ENCODE data around the gene MIA3. TPM values are rescaled to one million over a fixed set of nuclear protein-coding genes. Genes with fewer than 3 reads are reported as not detected.
A peak's percentile ranks its signal among the peaks of the same experiment; 100 is the strongest.

Gene MIA3
- polyA plus RNA-seq, 1 of the 3 experiments (the other 2 are of a cell fraction) = 51.4 TPM

GRCh38 chr1:222711319-222712252 lies 93.7 kb downstream of the MIA3 start (continued):
- TF ChIP-seq, protein P1, sequence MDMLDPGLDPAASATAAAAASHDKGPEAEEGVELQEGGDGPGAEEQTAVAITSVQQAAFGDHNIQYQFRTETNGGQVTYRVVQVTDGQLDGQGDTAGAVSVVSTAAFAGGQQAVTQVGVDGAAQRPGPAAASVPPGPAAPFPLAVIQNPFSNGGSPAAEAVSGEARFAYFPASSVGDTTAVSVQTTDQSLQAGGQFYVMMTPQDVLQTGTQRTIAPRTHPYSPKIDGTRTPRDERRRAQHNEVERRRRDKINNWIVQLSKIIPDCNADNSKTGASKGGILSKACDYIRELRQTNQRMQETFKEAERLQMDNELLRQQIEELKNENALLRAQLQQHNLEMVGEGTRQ (IDR thresholded peaks at IDR 0.05; ENCODE audit: borderline replicate concordance, low read depth, low read length) = no peak
- TF ChIP-seq EP300 (IDR thresholded peaks at IDR 0.05; ENCODE audit: borderline replicate concordance in 1 of 2, low read depth in 1 of 2, low read length in 1 of 2) = no peak
- TF ChIP-seq MXI1 (IDR thresholded peaks at IDR 0.05; ENCODE audit: low read depth, low read length) = peak; percentile 56
- TF ChIP-seq, protein P2, sequence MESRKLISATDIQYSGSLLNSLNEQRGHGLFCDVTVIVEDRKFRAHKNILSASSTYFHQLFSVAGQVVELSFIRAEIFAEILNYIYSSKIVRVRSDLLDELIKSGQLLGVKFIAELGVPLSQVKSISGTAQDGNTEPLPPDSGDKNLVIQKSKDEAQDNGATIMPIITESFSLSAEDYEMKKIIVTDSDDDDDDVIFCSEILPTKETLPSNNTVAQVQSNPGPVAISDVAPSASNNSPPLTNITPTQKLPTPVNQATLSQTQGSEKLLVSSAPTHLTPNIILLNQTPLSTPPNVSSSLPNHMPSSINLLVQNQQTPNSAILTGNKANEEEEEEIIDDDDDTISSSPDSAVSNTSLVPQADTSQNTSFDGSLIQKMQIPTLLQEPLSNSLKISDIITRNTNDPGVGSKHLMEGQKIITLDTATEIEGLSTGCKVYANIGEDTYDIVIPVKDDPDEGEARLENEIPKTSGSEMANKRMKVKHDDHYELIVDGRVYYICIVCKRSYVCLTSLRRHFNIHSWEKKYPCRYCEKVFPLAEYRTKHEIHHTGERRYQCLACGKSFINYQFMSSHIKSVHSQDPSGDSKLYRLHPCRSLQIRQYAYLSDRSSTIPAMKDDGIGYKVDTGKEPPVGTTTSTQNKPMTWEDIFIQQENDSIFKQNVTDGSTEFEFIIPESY (IDR thresholded peaks at IDR 0.05; ENCODE audit: borderline replicate concordance, low read depth) = no peak
- no peak for TF ChIP-seq RAD21 (IDR thresholded peaks at IDR 0.05; ENCODE audit: low read length)
- no peak for TF ChIP-seq EZH2phosphoT487 (IDR thresholded peaks at IDR 0.05; ENCODE audit: borderline replicate concordance, low read depth)
- peak; percentile 25; the same call in 1 of the 2 replicates for TF ChIP-seq POLR2AphosphoS5 (IDR thresholded peaks at IDR 0.05; ENCODE audit: low read depth, low read length)
- no peak for TF ChIP-seq TCF12 (IDR thresholded peaks at IDR 0.05)
- no peak for TF ChIP-seq TEAD4 (IDR thresholded peaks at IDR 0.05; ENCODE audit: borderline replicate concordance, insufficient read depth)
- TF ChIP-seq MEF2A (IDR thresholded peaks at IDR 0.05; ENCODE audit: borderline replicate concordance, low read depth) = no peak
- TF ChIP-seq FOSL2 (IDR thresholded peaks at IDR 0.05; ENCODE audit: borderline replicate concordance, low read depth) = no peak
- no peak for TF ChIP-seq SMC3 (IDR thresholded peaks at IDR 0.05; ENCODE audit: low read depth, low read length)
- TF ChIP-seq RXRA (IDR thresholded peaks at IDR 0.05; ENCODE audit: borderline replicate concordance, low read depth) = no peak
- TF ChIP-seq SIN3A (IDR thresholded peaks at IDR 0.05; ENCODE audit: borderline replicate concordance, low read depth, low read length) = peak; percentile 22; the same call in 1 of the 2 replicates
- TF ChIP-seq ELF1 (IDR thresholded peaks at IDR 0.05) = no peak
- no peak for TF ChIP-seq USF1 (IDR thresholded peaks at IDR 0.05; ENCODE audit: borderline replicate concordance, low read depth)
- no peak for TF ChIP-seq YY1 (IDR thresholded peaks at IDR 0.05; ENCODE audit: low read depth)
- 0 out of 2 replicates have a peak, but pooled peaks have one; percentile 2 for TF ChIP-seq RCOR1 (IDR thresholded peaks at IDR 0.05; ENCODE audit: low read length)
